ENCODE measurements around the gene ZKSCAN3. TPM values are rescaled to one million over a fixed set of nuclear protein-coding genes. Genes with fewer than 3 reads are reported as not detected.

ZKSCAN3 gene
- total RNA-seq, 2 experiments from 2014 or later = 1.3 TPM

DNA sequence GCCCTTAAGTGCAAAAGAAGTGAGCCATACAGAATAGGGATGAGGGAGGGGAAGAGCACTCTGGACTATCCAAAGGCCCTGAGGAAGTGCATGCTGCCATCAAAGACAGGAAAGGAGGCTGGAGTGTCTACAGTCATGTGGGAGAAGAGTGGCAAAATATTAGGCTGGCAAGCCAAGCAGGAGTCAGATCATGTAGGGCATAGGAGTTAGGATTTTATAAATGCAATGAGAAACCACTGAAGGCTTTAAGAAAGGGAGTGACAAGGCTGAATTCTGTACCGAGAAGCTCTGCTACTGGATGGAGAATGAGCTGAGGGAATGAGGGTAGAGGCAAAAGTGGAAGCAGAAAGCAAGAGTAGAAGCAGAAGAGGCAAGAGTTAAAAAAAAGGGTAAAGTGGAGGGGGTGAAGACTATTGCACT is 16.1 kb upstream of the ZKSCAN3 start:
- no peak overlapping the region for H3K27ac Mint-ChIP-seq
- H3K4me3 Mint-ChIP-seq = no peak overlapping the region
- H3K4me1 Mint-ChIP-seq (ENCODE audit: low read depth) = peaks cover 4% of the 10 kb centered on the region
- H3K36me3 Mint-ChIP-seq (ENCODE audit: low read depth) = peaks cover 6% of the 10 kb centered on the region
- intact Hi-C loops (cut with micrococcal nuclease) = loop anchor here (2.0 kb wide), 1 partner anchor 31 kb away; no protein-coding TSS in a partner anchor
- no peak for DNase-seq
- CTCF ChIA-PET = interaction anchor here (3.0 kb wide), 1 partner anchor 22 kb away, joined by 10 read pairs; no protein-coding TSS in a partner anchor
- H3K27me3 Mint-ChIP-seq (ENCODE audit: low read depth) = no peaks in the 10 kb centered on the region
- peaks cover 7% of the 10 kb centered on the region for H3K9me3 Mint-ChIP-seq

- no peaks in the 10 kb centered on the region for H3K36me3 Mint-ChIP-seq (ENCODE audit: low read depth)
- H3K27ac Mint-ChIP-seq = no peak overlapping the region
- no peak overlapping the region for H3K4me3 Mint-ChIP-seq
- CTCF ChIA-PET = interaction anchor here (3.0 kb wide), 1 partner anchor 21 kb away, joined by 10 read pairs; no protein-coding TSS in a partner anchor
- intact Hi-C loops (cut with micrococcal nuclease) = loop anchor here (1.0 to 5.0 kb wide), 6 partner anchors 15 to 517 kb away; partner anchors contain the start of genes ZKSCAN3 and ZNF165
- DNase-seq = no peak
- no peaks in the 10 kb centered on the region for H3K9me3 Mint-ChIP-seq
- peaks cover 4% of the 10 kb centered on the region for H3K4me1 Mint-ChIP-seq (ENCODE audit: low read depth)
- no peaks in the 10 kb centered on the region for H3K27me3 Mint-ChIP-seq (ENCODE audit: low read depth)
These were observed 15.3 kb upstream of the ZKSCAN3 start for GRCh38 chr6:28334286-28335039.

DNA sequence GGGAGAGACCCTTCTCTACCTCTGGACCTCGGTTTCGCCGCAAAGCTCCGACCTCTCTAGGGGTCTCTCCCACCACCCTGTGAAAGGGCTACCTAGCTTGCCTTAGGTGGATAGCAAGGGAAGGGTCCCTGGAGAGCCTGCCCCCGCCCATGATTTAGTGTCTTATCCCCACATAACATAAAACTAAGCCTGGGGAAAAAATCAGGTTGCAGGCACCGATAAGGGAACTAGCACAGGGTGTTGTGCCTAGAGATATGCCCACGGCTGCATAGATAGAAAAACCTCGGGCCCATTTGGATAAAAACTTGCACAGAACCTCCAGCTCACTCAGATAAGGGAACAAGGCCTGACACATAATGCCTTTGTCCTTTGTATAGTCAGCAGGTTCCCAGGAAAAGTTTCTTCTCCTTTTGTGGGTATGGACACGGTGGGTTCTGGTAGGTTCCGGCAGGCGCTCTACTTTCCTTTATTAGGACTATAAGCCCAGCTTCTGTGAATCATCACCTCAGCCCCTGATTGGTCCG is 14.6 kb upstream of the ZKSCAN3 start:
- Mint-ChIP-seq H3K9me3 (peaks cover 5% of the 10 kb centered on the region), H3K4me1 (ENCODE audit: low read depth) (peaks cover 4% of the 10 kb centered on the region), H3K36me3 (ENCODE audit: low read depth) (no peaks in the 10 kb centered on the region), H3K4me3 (no peak overlapping the region), H3K27ac (no peak overlapping the region), H3K27me3 (ENCODE audit: low read depth) (no peaks in the 10 kb centered on the region)
- DNase-seq = no peak
- intact Hi-C loops (cut with micrococcal nuclease) = loop anchor here (1.0 to 5.0 kb wide), 6 partner anchors 14 to 518 kb away; partner anchors contain the start of genes ZKSCAN3 and ZNF165
- CTCF ChIA-PET = interaction anchor here (0.6 to 3.0 kb wide), 2 partner anchors 11 to 21 kb away, joined by 3 to 10 read pairs; no protein-coding TSS in a partner anchor

- intact Hi-C loops (cut with micrococcal nuclease) = loop anchor here (1.0 to 5.0 kb wide), 6 partner anchors 14 to 518 kb away; partner anchors contain the start of genes ZKSCAN3 and ZNF165
- Mint-ChIP-seq H3K4me1 (ENCODE audit: low read depth) (peaks cover 4% of the 10 kb centered on the region), H3K9me3 (peaks cover 10% of the 10 kb centered on the region), H3K36me3 (ENCODE audit: low read depth) (peaks cover under 1% of the 10 kb centered on the region), H3K27ac (no peak within 1 kb of the TSS), H3K27me3 (ENCODE audit: low read depth) (no peaks in the 10 kb centered on the region), H3K4me3 (no peak within 1 kb of the TSS)
- DNase-seq = peak; percentile 90
- CTCF ChIA-PET = interaction anchor here (0.6 to 3.0 kb wide), 2 partner anchors 11 to 20 kb away, joined by 3 to 10 read pairs; no protein-coding TSS in a partner anchor
These were observed 14.0 kb upstream of the ZKSCAN3 start, which contains the start of gene ZSCAN31 for GRCh38 chr6:28335564-28336283. Gene ZSCAN31 (minus strand): TSS chr6:28336148. CDS start chr6:28329683, 6,465 bp downstream.

- DNase-seq = peak; percentile 25
- CTCF ChIA-PET = no interaction called here
- H3K27ac Mint-ChIP-seq = no peak overlapping the region
- peaks cover 13% of the 10 kb centered on the region for H3K9me3 Mint-ChIP-seq
- peaks cover 4% of the 10 kb centered on the region for H3K4me1 Mint-ChIP-seq (ENCODE audit: low read depth)
- intact Hi-C loops (cut with micrococcal nuclease) = loop anchor here (5.0 kb wide), 2 partner anchors 254 to 519 kb away; partner anchors contain the start of gene ZNF165
- H3K4me3 Mint-ChIP-seq = no peak overlapping the region
- H3K36me3 Mint-ChIP-seq (ENCODE audit: low read depth) = peaks cover 4% of the 10 kb centered on the region
- no peaks in the 10 kb centered on the region for H3K27me3 Mint-ChIP-seq (ENCODE audit: low read depth)
These were observed 13.2 kb upstream of the ZKSCAN3 start for GRCh38 chr6:28336284-28337120.

DNA sequence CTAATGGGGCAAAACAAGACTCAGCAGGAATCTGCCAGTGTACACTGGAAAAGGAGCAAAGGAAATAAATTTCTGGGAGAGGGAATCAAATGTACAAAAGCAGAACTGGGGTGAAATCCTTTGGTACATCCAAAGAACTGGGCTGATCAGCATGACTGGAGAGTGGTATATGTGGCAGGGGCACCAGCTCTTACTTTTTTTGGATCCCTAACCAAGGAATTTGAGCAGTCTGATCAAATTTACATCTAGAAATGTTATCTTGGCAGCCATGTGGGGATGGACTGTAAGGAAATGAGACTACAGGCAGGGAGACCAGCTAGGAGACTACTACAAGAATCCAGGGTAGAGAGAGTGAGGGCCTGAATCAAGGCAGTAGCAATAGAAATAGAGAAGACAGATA is 12.6 kb upstream of the ZKSCAN3 start:
- DNase-seq = no peak

DNA sequence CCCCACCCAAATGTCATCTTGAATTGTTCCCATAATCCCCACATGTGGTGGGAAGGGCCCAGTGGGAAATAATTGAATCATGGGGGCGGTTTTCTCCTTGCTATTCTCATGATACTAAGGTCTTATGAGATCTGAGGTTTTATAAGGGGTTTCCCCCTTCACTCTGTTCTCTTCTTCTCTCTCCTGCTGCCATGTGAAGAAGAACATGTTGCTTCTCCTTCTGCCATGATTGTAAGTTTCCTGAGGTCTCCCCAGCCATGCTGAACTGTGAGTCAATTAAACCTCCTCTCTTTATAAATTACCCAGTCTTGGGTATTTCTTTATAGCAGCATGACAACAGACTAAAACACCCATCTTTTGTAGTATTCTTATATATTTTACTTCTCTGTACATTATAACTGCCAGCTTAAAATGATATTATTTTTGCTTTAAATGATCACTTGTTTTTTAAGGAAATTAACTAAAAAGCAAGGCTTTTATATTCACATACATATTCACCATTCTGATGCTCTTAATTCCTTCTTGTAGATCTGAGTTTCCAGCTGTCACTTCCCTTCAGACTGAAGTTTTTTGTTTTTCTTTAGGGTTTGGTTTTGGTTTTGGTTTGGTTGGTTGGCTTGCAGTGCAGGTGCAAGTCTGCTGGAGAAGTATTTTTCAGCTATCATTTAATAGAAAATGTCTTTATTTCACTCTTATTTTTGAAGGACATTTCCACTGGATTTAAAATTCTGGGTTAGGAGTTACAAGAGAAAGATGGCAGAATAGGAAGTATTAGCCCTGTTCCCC is 9.2 kb upstream of the ZKSCAN3 start:
- H3K4me1 Mint-ChIP-seq (ENCODE audit: low read depth) = no peaks in the 10 kb centered on the region
- no peaks in the 10 kb centered on the region for H3K27me3 Mint-ChIP-seq (ENCODE audit: low read depth)
- peaks cover 4% of the 10 kb centered on the region for H3K36me3 Mint-ChIP-seq (ENCODE audit: low read depth)
- CTCF ChIA-PET = interaction anchor here (1.5 kb wide), 1 partner anchor 18 kb away, joined by 3 read pairs; no protein-coding TSS in a partner anchor
- DNase-seq = no peak
- no peak overlapping the region for H3K4me3 Mint-ChIP-seq
- no peak overlapping the region for H3K27ac Mint-ChIP-seq
- intact Hi-C loops (cut with micrococcal nuclease) = no loop called here
- H3K9me3 Mint-ChIP-seq = peaks cover 13% of the 10 kb centered on the region

More for the DNA sequence above, 12.6 kb upstream of the ZKSCAN3 start:
- Mint-ChIP-seq H3K9me3 (peaks cover 13% of the 10 kb centered on the region), H3K36me3 (ENCODE audit: low read depth) (peaks cover 4% of the 10 kb centered on the region), H3K4me1 (ENCODE audit: low read depth) (peaks cover 4% of the 10 kb centered on the region), H3K27me3 (ENCODE audit: low read depth) (no peaks in the 10 kb centered on the region), H3K27ac (no peak overlapping the region), H3K4me3 (no peak overlapping the region)
- CTCF ChIA-PET = interaction anchor here (0.8 to 2.4 kb wide), 2 partner anchors 19 to 25 kb away, joined by 3 to 8 read pairs; no protein-coding TSS in a partner anchor
- intact Hi-C loops (cut with micrococcal nuclease) = loop anchor here (5.0 kb wide), 2 partner anchors 255 to 520 kb away; partner anchors contain the start of gene ZNF165

GRCh38 chr6:28343898-28344677 is 5.7 kb upstream of the ZKSCAN3 start:
- DNase-seq = no peak
- H3K4me1 Mint-ChIP-seq (ENCODE audit: low read depth) = no peaks in the 10 kb centered on the region
- H3K36me3 Mint-ChIP-seq (ENCODE audit: low read depth) = peaks cover 4% of the 10 kb centered on the region
- H3K4me3 Mint-ChIP-seq = no peak overlapping the region
- no peak overlapping the region for H3K27ac Mint-ChIP-seq
- peaks cover 6% of the 10 kb centered on the region for H3K27me3 Mint-ChIP-seq (ENCODE audit: low read depth)
- CTCF ChIA-PET = no interaction called here
- intact Hi-C loops (cut with micrococcal nuclease) = no loop called here
- H3K9me3 Mint-ChIP-seq = peaks cover 13% of the 10 kb centered on the region

DNA sequence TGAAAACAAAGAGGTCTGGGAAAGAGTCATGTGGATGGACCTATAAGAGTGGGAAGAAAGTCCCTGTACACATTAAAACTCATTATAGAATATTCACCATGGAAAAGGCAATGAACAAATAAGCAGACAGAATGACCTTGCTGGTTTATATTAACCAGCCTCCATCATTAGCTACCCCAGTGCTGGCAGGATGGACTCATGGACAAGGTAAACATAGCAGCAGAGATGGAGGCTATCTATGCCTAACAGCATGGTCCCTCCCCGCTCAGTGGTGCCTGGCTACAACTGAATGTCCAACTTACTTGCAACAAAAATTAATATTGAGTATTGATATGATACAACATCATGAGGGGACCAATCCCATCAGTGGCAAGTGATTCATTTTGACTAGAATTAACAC is 4.5 kb upstream of the ZKSCAN3 start:
- no peak overlapping the region for H3K27ac Mint-ChIP-seq
- H3K4me3 Mint-ChIP-seq = no peak overlapping the region
- peaks cover 4% of the 10 kb centered on the region for H3K36me3 Mint-ChIP-seq (ENCODE audit: low read depth)
- CTCF ChIA-PET = no interaction called here
- peaks cover 6% of the 10 kb centered on the region for H3K27me3 Mint-ChIP-seq (ENCODE audit: low read depth)
- DNase-seq = no peak
- peaks cover 3% of the 10 kb centered on the region for H3K4me1 Mint-ChIP-seq (ENCODE audit: low read depth)
- peaks cover 7% of the 10 kb centered on the region for H3K9me3 Mint-ChIP-seq
- intact Hi-C loops (cut with micrococcal nuclease) = no loop called here

DNA sequence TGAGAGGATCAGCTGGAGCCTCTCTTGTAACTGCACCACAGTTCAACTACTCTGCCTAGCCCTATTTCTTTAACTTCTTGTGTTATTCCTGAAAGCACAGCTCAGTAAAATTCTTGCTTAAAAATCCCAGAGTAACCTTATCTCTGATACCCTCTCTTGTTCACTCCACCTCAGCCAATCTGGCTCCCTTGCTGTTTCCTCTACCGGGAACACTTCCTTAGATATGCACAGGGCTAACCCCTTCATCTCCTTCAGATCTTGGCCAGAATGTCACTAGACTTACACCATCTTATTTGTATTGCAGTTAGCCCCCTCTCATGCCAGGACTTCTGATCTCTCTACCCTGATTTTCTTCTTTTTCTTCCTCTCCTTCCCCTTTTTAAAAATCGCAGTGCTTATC is 2.6 kb upstream of the ZKSCAN3 start:
- intact Hi-C loops (cut with micrococcal nuclease) = no loop called here
- CTCF ChIA-PET = no interaction called here
- no peak for DNase-seq
- no peak overlapping the region for H3K4me3 Mint-ChIP-seq
- no peaks in the 10 kb centered on the region for H3K9me3 Mint-ChIP-seq
- no peaks in the 10 kb centered on the region for H3K36me3 Mint-ChIP-seq (ENCODE audit: low read depth)
- H3K27ac Mint-ChIP-seq = no peak overlapping the region
- H3K4me1 Mint-ChIP-seq (ENCODE audit: low read depth) = peaks cover 18% of the 10 kb centered on the region
- H3K27me3 Mint-ChIP-seq (ENCODE audit: low read depth) = peaks cover 6% of the 10 kb centered on the region

Data from activated naive CD4-positive, alpha-beta T cell treated with anti-CD3 and anti-CD28 coated beads for 36 hours (primary cell).